Mammary epithelial cell (primary cell): ENCODE data around the gene CDK3.

Experiments
- EZH2 ChIP-seq: IDR thresholded peaks from 2 replicates; pipeline ENCODE4 v1.6.1; 2012; ENCODE audit warnings: low read length, inconsistent platforms, borderline replicate concordance
- TF ChIP-seq, protein P1 (sequence below), 2 donors: IDR thresholded peaks in 1 of 2; conservative IDR thresholded peaks in 1 of 2; 2 replicates each; pipeline ENCODE4 v1.5.1; 2011 to 2012; ENCODE audit warnings: inconsistent platforms in 2 of 2, low read length in 2 of 2, mild to moderate bottlenecking in 2 of 2, control low read depth in 1 of 2, low read depth in 1 of 2; ENCODE audit not compliant: insufficient read depth in 1 of 2; ENCODE audit errors: extremely low read depth in 1 of 2

DNA sequence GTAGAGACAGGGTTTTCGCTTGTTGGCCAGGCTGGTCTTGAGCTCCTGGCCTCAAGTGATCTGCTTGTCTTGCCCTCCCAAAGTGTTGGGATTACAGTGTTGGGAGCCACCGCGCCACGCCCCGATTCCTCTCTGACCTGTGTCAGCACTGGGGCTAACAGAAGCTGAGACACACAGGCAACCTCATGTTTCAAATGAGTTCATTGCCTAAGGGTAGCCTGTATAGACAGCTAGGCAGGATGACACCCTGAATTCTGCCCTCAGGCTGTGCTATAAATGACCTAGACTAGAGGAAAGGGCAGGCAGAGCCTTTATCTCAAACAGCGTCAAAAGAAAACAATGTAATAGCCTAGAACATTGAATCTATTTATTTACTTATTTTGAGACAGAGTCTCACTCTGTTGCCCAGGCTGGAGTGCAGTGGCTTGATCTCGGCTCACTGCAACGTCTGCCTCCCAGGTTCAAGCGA, 2.3 kb upstream of the CDK3 start:
- TF ChIP-seq, protein P1, sequence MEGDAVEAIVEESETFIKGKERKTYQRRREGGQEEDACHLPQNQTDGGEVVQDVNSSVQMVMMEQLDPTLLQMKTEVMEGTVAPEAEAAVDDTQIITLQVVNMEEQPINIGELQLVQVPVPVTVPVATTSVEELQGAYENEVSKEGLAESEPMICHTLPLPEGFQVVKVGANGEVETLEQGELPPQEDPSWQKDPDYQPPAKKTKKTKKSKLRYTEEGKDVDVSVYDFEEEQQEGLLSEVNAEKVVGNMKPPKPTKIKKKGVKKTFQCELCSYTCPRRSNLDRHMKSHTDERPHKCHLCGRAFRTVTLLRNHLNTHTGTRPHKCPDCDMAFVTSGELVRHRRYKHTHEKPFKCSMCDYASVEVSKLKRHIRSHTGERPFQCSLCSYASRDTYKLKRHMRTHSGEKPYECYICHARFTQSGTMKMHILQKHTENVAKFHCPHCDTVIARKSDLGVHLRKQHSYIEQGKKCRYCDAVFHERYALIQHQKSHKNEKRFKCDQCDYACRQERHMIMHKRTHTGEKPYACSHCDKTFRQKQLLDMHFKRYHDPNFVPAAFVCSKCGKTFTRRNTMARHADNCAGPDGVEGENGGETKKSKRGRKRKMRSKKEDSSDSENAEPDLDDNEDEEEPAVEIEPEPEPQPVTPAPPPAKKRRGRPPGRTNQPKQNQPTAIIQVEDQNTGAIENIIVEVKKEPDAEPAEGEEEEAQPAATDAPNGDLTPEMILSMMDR (conservative IDR thresholded peaks at IDR 0.05 in 1 of 2, IDR thresholded peaks at IDR 0.05 in 1 of 2; ENCODE audit: extremely low read depth in 1 of 2, insufficient read depth in 1 of 2, low read depth in 1 of 2, low read length in 2 of 2): no peak
- no peak for TF ChIP-seq EZH2
